HG02571 (cell line): ENCODE data around the gene NCOA3.
A peak's percentile ranks its signal among the peaks of the same experiment; 100 is the strongest.
"Not testable (repeated sequence)": the region's sequence is repeated elsewhere in the genome, so short reads cannot be mapped to it uniquely, and the experiment has no call there.

Experiments
- ATAC-seq: cut with Tn5 transposase; IDR thresholded peaks from one replicate; pipeline ENCODE4 v1.9.1; 2021; ENCODE audit warnings: mild to moderate bottlenecking, moderate library complexity; ENCODE audit not compliant: unreplicated experiment

The NCOA3 gene

GRCh38 chr20:47468290-47469050, 33.2 kb upstream of the NCOA3 start:
- no peak for ATAC-seq

DNA sequence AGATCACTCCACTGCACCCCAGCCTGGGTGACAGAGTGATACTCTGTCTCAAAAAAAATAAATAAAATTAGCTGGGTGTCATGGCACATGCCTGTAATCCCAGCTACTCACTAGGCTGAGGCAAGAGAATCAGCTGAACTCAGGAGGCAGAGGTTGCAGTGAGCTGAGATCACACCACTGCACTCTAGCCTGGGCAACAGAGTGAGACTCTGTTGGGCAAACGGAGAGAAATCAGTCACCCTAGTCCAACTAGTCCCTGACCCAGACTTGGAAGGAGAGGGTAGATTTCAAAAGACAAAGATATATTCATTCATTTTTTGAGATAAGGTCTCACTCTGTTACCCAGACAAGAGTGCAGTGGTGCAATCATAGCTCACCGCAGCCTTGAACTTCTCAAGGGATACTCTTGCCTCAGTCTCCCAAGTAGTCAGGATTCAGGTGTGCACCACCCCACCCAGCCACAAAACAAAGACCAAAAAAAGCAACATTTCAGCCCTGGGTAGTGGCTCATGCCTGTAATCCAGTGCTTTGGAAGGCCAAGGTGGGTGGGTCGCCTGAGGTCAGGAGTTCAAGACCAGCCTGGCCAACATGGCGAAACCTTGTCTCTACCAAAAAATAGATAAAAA, 26.2 kb upstream of the NCOA3 start:
- ATAC-seq = no peak

- no peak for ATAC-seq
Observed at GRCh38 chr20:47476452-47476851, 25.2 kb upstream of the NCOA3 start.

- ATAC-seq = no peak
Observed at GRCh38 chr20:47479093-47479492, 22.6 kb upstream of the NCOA3 start.

GRCh38 chr20:47479506-47479905, 22.2 kb upstream of the NCOA3 start:
- ATAC-seq = no peak

DNA sequence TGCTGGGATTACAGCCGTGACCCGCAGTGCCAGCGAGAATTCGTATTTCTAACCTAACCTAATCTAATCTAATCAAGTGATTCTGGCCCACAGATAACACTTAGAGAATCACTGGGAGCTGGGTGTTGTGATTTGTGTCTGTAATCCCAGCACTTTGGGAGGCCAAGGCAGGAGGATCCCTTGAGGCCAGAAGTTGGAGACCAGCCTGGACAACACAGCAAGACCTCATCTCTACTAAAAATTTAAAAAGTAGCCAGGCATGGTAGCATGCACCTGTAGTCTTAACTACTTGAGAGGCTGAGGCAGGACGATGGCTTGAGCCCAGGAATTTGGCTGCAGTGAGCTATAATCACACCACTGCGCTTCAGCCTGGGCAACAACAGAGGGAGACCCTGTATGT, 21.4 kb upstream of the NCOA3 start:
- ATAC-seq = no peak

DNA sequence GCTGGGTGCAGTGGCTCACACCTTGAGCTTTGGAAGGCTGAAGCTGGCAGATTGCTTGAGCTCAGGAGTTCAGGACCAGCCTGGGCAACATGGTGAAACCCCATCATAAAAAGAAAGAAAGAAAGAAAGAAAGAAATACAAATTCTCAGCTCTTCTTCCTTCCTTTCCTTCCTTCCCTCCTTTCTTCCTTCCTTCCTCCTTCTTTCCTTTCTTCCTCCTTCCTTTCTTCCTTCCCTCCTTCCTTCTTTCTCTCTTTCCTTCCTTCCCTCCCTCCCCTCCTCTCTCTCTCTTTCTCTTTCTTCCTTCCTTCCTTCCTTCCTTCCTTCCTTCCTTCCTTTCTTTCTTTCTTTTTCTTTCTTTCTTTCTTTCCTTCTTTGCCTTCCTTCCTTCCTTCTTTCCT, 21.0 kb upstream of the NCOA3 start:
- ATAC-seq = no peak

DNA sequence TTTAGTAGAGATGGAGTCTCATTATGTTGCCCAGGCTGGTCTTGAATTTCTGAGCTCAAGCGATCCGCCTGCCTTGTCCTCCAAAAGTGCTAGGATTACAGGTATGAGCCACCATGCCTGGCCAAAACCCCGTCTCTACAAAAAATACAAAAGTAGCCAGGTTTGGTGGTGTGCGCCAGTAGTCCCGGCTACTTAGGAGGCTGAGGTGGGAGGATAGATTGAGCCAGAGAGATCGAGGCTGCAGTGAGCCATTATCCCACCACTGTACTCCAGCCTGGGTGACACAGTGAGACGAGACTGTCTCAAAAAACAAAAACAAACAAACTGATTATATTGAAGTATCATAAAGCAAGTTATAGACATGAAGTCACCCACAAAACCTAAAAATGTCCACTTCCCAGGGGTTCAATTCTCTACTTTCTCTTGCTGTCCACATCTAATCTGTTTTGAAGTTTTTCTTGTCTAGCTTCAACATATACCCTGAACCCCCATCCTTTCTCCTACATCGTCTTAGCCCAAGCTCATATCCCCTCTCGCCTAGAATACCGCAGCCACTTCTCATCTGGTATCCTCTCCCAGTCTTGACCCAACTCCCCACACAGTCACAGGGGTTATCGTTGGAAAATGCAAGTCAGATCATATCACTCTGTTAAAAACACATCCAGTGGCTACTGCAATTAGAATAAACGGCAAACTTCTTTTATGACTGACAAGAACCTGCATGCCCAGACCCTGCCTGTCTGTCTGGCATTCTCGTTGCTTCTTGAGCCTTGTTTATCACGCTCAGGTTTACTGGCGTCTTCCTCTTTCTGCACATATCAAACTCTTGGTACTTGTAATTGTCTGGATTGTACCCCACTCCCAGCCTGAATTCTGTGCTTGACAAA, 20.1 kb upstream of the NCOA3 start:
- ATAC-seq = no peak

GRCh38 chr20:47482705-47483104, 19.0 kb upstream of the NCOA3 start:
- ATAC-seq = no peak

GRCh38 chr20:47484303-47484702, 17.4 kb upstream of the NCOA3 start:
- ATAC-seq = no peak

- ATAC-seq = peak; percentile 71
Observed at GRCh38 chr20:47487175-47487917, 14.3 kb upstream of the NCOA3 start.

DNA sequence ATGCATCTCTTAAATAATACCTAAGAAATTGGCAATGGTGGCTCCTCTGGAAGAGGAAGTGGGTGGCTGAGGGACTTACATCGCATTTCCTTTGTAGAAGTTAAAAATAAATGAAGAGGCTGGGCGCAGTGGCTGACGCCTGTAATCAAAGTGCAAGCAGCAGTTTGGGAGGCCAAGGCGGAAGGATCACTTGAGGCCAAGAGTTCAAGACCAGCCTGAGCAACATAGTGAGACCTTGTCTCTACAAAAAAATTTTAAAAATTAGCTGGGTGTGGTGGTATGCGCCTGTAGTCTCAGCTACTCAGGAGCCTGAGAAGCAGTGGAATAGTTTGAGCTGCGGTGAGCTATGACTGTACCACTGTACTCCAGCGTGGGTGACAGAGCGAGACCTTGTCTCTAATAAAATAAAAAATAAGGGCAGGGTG, 12.2 kb upstream of the NCOA3 start:
- no peak for ATAC-seq

DNA sequence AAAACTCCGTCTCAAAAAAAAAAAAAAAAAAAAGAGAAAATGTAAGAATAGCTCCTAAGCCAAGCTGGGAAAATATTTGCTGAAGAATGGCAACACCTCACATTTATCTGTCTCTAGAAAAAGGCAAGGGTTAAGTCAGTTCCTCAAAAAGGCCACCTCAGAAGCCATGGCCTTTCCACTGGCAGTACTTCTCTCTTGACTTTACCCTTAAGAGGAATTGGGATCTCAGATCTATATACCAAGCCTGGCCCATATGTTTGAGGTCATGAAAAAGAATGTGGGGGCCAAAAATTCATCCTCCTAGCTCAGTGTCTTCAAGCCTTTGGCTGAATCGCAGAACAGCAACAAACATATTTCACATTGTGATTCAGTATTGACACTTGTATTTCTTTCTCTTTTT, 10.9 kb upstream of the NCOA3 start:
- no peak for ATAC-seq

- ATAC-seq = no peak
Observed at GRCh38 chr20:47492284-47492683, 9.4 kb upstream of the NCOA3 start.

DNA sequence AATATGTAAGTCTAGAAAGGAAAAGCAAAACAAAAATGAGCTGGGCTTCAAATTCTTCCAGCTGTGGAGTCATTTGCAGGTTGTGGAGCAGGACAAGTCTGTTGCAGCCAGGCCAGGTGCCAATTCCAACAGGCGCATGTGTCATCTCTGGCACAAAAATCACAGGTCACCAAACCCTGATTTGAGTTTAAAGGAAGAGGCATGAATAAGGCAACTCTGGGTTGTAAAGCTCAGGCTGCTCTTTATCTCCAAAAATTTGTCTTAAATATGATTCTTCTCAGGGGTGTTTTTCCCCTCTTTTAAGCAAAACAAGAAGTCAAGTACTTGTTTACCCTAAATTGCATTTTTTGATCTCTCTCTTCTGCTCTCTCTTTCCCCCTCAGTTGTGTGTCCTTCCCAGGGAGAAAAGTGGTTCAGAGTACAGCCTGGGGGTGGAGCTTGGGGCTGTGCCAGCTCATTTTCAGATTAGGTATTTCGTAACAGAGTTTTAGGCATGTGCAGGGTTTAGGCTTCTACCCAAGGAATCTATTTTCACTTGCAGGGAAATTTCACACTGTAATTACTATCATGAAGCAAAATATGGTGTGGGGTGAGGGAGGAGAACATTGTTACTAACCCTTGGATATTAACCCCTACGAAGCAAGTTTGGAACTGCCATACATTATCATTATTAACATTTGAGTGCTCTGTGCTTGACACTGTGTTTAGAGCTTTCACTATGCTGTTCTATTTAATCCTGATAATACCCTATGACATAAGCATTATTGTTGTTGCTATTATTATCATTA, 8.3 kb upstream of the NCOA3 start:
- ATAC-seq = no peak

- ATAC-seq = no peak
Observed at GRCh38 chr20:47493963-47494293, 7.8 kb upstream of the NCOA3 start.

- not testable (repeated sequence) for ATAC-seq
Observed at GRCh38 chr20:47494606-47495005, 7.1 kb upstream of the NCOA3 start.

DNA sequence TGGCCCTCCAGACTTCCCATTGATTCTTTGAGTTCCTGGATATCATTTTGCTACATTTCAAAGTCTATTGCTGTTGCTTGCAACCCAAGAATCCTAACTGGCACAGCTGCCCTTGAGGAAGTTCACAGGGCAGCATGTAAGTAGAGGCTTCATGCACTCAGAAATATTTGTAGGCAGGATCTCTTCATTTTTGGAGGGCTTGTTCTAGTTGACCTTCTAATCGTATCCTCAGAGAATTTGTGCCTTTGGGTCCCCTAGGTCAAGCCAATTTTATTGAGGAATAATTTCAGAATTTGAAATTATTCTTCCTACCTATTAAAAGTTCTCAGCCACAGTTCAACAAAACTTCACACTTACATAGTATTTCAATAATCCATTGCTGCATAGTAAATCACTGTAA, 5.6 kb upstream of the NCOA3 start:
- no peak for ATAC-seq

GRCh38 chr20:47498606-47499005, 3.1 kb upstream of the NCOA3 start:
- no peak for ATAC-seq

DNA sequence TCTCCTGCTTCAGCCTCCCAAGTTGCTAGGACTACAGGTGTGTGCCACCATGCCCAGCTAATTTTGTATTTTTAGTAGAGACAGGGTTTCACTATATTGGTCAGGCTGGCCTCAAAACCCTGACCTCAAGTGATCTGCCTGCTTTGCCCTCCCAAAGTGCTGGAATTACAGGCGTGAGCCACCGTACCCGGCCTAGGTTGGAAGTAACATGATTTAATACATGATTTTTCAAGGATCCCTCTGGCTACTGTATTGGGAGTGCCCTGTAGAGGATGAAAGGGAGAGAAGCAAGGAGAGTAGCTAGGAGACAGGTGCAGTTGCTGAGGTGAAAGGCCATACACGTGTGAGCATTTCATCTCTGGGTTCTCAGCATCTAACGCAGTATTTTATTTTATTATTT, 2.6 kb upstream of the NCOA3 start:
- no peak for ATAC-seq
